ENCODE results near the gene SBF2. TPM values are rescaled to one million over a fixed set of nuclear protein-coding genes. Genes with fewer than 3 reads are reported as not detected.

Gene SBF2
- total and polyA plus RNA-seq, 2 donors (not counting 1 experiment from before 2014, with no cell fraction given) = 5.6 to 17.7 TPM

GRCh38 chr11:10319702-10320558 lies 25.9 kb upstream of the SBF2 start:
- Histone ChIP-seq H4K20me1 (ENCODE audit: control insufficient read depth, insufficient read depth, low read length, poor library complexity, severe bottlenecking) (no peaks in the 10 kb centered on the region), H3K9me3 (ENCODE audit: control extremely low read depth in 1 of 3, control insufficient read depth in 2 of 3, insufficient read depth in 1 of 3, low read length in 2 of 3) (no peaks in the 10 kb centered on the region), H3K79me2 (ENCODE audit: control insufficient read depth, insufficient read depth, low read length) (no peaks in the 10 kb centered on the region), H3K4me2 (replicated peaks; ENCODE audit: low read depth, low read length, poor library complexity, severe bottlenecking) (no peak overlapping the region), H3K9ac (ENCODE audit: low read length) (no peak overlapping the region), H3K27me3 (replicated peaks in 1 of 4; ENCODE audit: control extremely low read depth in 1 of 4, control insufficient read depth in 3 of 4, insufficient read depth in 4 of 4, low read length in 3 of 4) (peaks cover 0 to 6% (median 0%) of the 10 kb centered on the region in 4 experiments), H3K4me3 (ENCODE audit: control extremely low read depth in 1 of 5, extremely low read depth in 1 of 5, insufficient read depth in 1 of 5, low read depth in 2 of 5, low read length in 4 of 5) (no peak overlapping the region), H3K4me1 (ENCODE audit: control insufficient read depth in 2 of 2, insufficient read depth in 2 of 2, low read length in 2 of 2) (peaks cover 20 to 24% of the 10 kb centered on the region in 2 donors), H3K36me3 (replicated peaks in 1 of 2; ENCODE audit: control extremely low read depth in 1 of 2, control insufficient read depth in 1 of 2, extremely low read depth in 1 of 2, insufficient read depth in 2 of 2, low read length in 1 of 2) (no peaks in the 10 kb centered on the region), H3K27ac (ENCODE audit: low read length in 2 of 2) (no peak overlapping the region), H2AFZ (ENCODE audit: insufficient read depth, low read depth, low read length, poor library complexity, severe bottlenecking) (no peak overlapping the region)
- Mint-ChIP-seq H3K27me3 (peaks cover 11% of the 10 kb centered on the region), H3K9me3 (ENCODE audit: insufficient read depth) (no peaks in the 10 kb centered on the region), H3K4me1 (peaks cover 33% of the 10 kb centered on the region), H3K4me3 (no peak overlapping the region), H3K27ac (no peak overlapping the region)
- no peak for DNase-seq
- ChIA-PET CTCF (interaction anchor here (1.1 to 3.6 kb wide), 5 partner anchors 14 to 785 kb away, joined by 3 to 41 read pairs (median 11); partner anchors contain the start of gene ADM), POLR2A (no interaction called here)
- ATAC-seq (ENCODE audit: low read depth) = no peak
- intact Hi-C loops (cut with micrococcal nuclease) = loop anchor here (5.0 kb wide), 2 partner anchors 703 to 1303 kb away; no protein-coding TSS in a partner anchor
- TF ChIP-seq CTCF (IDR thresholded peaks at IDR 0.05) = no peak
- TF ChIP-seq EZH2 (IDR thresholded peaks at IDR 0.05; ENCODE audit: borderline replicate concordance, insufficient read depth, low read depth, low read length, poor library complexity, severe bottlenecking) = no peak
- WGBS (ENCODE audit: insufficient coverage) = 59% methylated on average over 5 of the region's 6 CpGs

- H3K9me3 Mint-ChIP-seq (ENCODE audit: insufficient read depth) = no peaks in the 10 kb centered on the region
- no peak overlapping the region for H3K4me3 Mint-ChIP-seq
- Histone ChIP-seq H4K20me1 (ENCODE audit: control insufficient read depth, insufficient read depth, low read length, poor library complexity, severe bottlenecking) (no peaks in the 10 kb centered on the region), H3K9me3 (ENCODE audit: control extremely low read depth in 1 of 3, control insufficient read depth in 2 of 3, insufficient read depth in 1 of 3, low read length in 2 of 3) (no peaks in the 10 kb centered on the region), H3K27ac (ENCODE audit: low read length in 2 of 2) (peak overlapping the region; percentile 3 to 20), H3K27me3 (replicated peaks in 1 of 4; ENCODE audit: control extremely low read depth in 1 of 4, control insufficient read depth in 3 of 4, insufficient read depth in 4 of 4, low read length in 3 of 4) (peaks cover 0 to 3% (median 0%) of the 10 kb centered on the region in 4 experiments), H3K4me1 (ENCODE audit: control insufficient read depth in 2 of 2, insufficient read depth in 2 of 2, low read length in 2 of 2) (peaks cover 26 to 29% of the 10 kb centered on the region in 2 donors), H3K4me2 (replicated peaks; ENCODE audit: low read depth, low read length, poor library complexity, severe bottlenecking) (peak overlapping the region; percentile 37), H3K4me3 (ENCODE audit: control extremely low read depth in 1 of 5, extremely low read depth in 1 of 5, insufficient read depth in 1 of 5, low read depth in 2 of 5, low read length in 4 of 5) (no peak overlapping the region), H3K9ac (ENCODE audit: low read length) (no peak overlapping the region), H3K79me2 (ENCODE audit: control insufficient read depth, insufficient read depth, low read length) (no peaks in the 10 kb centered on the region), H3K36me3 (replicated peaks in 1 of 2; ENCODE audit: control extremely low read depth in 1 of 2, control insufficient read depth in 1 of 2, extremely low read depth in 1 of 2, insufficient read depth in 2 of 2, low read length in 1 of 2) (no peaks in the 10 kb centered on the region), H2AFZ (ENCODE audit: insufficient read depth, low read depth, low read length, poor library complexity, severe bottlenecking) (no peak overlapping the region)
- CTCF ChIA-PET = interaction anchor here (0.7 to 7.0 kb wide), 8 partner anchors 13 to 708 kb away, joined by 3 to 100 read pairs (median 6); partner anchors contain the start of gene ADM
- DNase-seq (no peak), ATAC-seq (ENCODE audit: low read depth) (no peak)
- peak overlapping the region; percentile 86 for H3K27ac Mint-ChIP-seq
- peaks cover 39% of the 10 kb centered on the region for H3K4me1 Mint-ChIP-seq
- POLR2A ChIA-PET = interaction anchor here (0.7 kb wide), 1 partner anchor 15 kb away, joined by 3 read pairs; no protein-coding TSS in a partner anchor
- 58% methylated on average over 3 of the region's 3 CpGs for WGBS (ENCODE audit: insufficient coverage)
- no peak for TF ChIP-seq EZH2 (IDR thresholded peaks at IDR 0.05; ENCODE audit: borderline replicate concordance, insufficient read depth, low read depth, low read length, poor library complexity, severe bottlenecking)
- TF ChIP-seq CTCF (IDR thresholded peaks at IDR 0.05) = no peak
- peaks cover 3% of the 10 kb centered on the region for H3K27me3 Mint-ChIP-seq
- intact Hi-C loops (cut with micrococcal nuclease) = loop anchor here (5.0 kb wide), 1 partner anchor 701 kb away; no protein-coding TSS in a partner anchor
Measured at GRCh38 chr11:10318527-10318802, 24.4 kb upstream of the SBF2 start.

All from B cell (primary cell).